Smooth muscle cell (in vitro differentiated cells): ENCODE measurements around the gene OVOL3. TPM values are rescaled to one million over a fixed set of nuclear protein-coding genes. Genes with fewer than 3 reads are reported as not detected.

ENCODE experiments used
- DNase-seq: peaks from one replicate; lab custom pipeline; 2025; ENCODE audit not compliant: unreplicated experiment; lab: John Stamatoyannopoulos, UW
- H2AFZ ChIP-seq: fragments of 200-600 bp; sonication (generic); 2 replicates; pipeline ENCODE4 v1.6.0; 2016; ENCODE audit warnings: antibody characterized with exemption, low read depth, mild to moderate bottlenecking
- H3F3A ChIP-seq: fragments of 200-600 bp; sonication (generic); 2 replicates; pipeline ENCODE4 v1.6.0; 2017; ENCODE audit warnings: antibody characterized with exemption, low read depth
- H3K27ac ChIP-seq: fragments of 200-600 bp; sonication (generic); 2 replicates; pipeline ENCODE4 v1.5.1; 2016; ENCODE audit warnings: low read depth, mild to moderate bottlenecking
- H3K27me3 ChIP-seq: fragments of 200-600 bp; sonication (generic); 2 replicates; pipeline ENCODE4 v1.6.1; 2016; ENCODE audit warnings: low read depth, mild to moderate bottlenecking
- H3K36me3 ChIP-seq: fragments of 200-600 bp; sonication (generic); 2 replicates; pipeline ENCODE4 v1.5.1; 2016; ENCODE audit warnings: low read depth
- H3K4me1 ChIP-seq: fragments of 200-600 bp; sonication (generic); 2 replicates; pipeline ENCODE4 v1.5.1; 2016; ENCODE audit warnings: low read depth
- H3K4me2 ChIP-seq: fragments of 200-600 bp; sonication (generic); 2 replicates; pipeline ENCODE4 v1.6.0; 2016; ENCODE audit warnings: mild to moderate bottlenecking
- H3K4me3 ChIP-seq: fragments of 200-600 bp; sonication (generic); 2 replicates; pipeline ENCODE4 v1.5.1; 2016; ENCODE audit warnings: mild to moderate bottlenecking
- H3K79me2 ChIP-seq: fragments of 200-600 bp; sonication (generic); 2 replicates; pipeline ENCODE4 v1.6.0; 2016; ENCODE audit warnings: low read depth, mild to moderate bottlenecking
- H3K9ac ChIP-seq: fragments of 200-600 bp; sonication (generic); 2 replicates; pipeline ENCODE4 v1.6.0; 2016; ENCODE audit warnings: low read depth
- H3K9me3 ChIP-seq: fragments of 200-600 bp; sonication (generic); replicated peaks from 2 replicates; pipeline ENCODE4 v1.5.1; 2016; ENCODE audit warnings: low read depth
- H4K20me1 ChIP-seq: fragments of 200-600 bp; sonication (generic); 2 replicates; pipeline ENCODE4 v1.6.0; 2016; ENCODE audit warnings: low read depth
- WGBS: methylation state at CpG from one replicate; pipeline ENCODE4 v1.1.7; 2016; ENCODE audit warnings: low lambda C conversion rate; 5-methylcytosine and 5-hydroxymethylcytosine counted together
- polyA plus RNA-seq: library from polyadenylated mRNA; unstranded; fragments of >200 nt; fragmentation: Nextera tagmentation; extraction: Ambion mirVana; gene quantifications from 2 replicates; pipeline ENCODE4 v1.2.1, GENCODE V29; 2016
- total RNA-seq: library from RNA; depleted of rRNA; stranded (reverse); fragments of >200 nt; gene quantifications from 2 replicates; pipeline ENCODE4 v1.2.3, GENCODE V29; 2014
- TF ChIP-seq, protein P1 (sequence below): fragments of 200-600 bp; sonication (generic); IDR thresholded peaks from 2 replicates; pipeline ENCODE4 v1.5.1; 2017; ENCODE audit warnings: borderline replicate concordance, mild to moderate bottlenecking, antibody characterized with exemption; ENCODE audit not compliant: insufficient read depth, poor library complexity, severe bottlenecking

The OVOL3 gene
- total and polyA plus RNA-seq, 2 experiments from 2014 or later, result not detected

GRCh38 chr19:36153126-36153525 lies 42.2 kb downstream of the OVOL3 start:
- Histone ChIP-seq H3K27me3 (no peaks in the 10 kb centered on the region), H2AFZ (no peak overlapping the region), H3K9me3 (no peaks in the 10 kb centered on the region), H3K36me3 (peaks cover under 1% of the 10 kb centered on the region), H3K79me2 (no peaks in the 10 kb centered on the region), H3K4me1 (no peaks in the 10 kb centered on the region), H3K27ac (no peak overlapping the region), H3K4me3 (no peak overlapping the region), H4K20me1 (peaks cover 35% of the 10 kb centered on the region), H3K4me2 (no peak overlapping the region), H3K9ac (no peak overlapping the region), H3F3A (no peaks in the 10 kb centered on the region)
- TF ChIP-seq, protein P1, sequence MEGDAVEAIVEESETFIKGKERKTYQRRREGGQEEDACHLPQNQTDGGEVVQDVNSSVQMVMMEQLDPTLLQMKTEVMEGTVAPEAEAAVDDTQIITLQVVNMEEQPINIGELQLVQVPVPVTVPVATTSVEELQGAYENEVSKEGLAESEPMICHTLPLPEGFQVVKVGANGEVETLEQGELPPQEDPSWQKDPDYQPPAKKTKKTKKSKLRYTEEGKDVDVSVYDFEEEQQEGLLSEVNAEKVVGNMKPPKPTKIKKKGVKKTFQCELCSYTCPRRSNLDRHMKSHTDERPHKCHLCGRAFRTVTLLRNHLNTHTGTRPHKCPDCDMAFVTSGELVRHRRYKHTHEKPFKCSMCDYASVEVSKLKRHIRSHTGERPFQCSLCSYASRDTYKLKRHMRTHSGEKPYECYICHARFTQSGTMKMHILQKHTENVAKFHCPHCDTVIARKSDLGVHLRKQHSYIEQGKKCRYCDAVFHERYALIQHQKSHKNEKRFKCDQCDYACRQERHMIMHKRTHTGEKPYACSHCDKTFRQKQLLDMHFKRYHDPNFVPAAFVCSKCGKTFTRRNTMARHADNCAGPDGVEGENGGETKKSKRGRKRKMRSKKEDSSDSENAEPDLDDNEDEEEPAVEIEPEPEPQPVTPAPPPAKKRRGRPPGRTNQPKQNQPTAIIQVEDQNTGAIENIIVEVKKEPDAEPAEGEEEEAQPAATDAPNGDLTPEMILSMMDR, result no peak
- no peak for DNase-seq
- WGBS, result 97% methylated on average over 7 of the region's 10 CpGs

DNA sequence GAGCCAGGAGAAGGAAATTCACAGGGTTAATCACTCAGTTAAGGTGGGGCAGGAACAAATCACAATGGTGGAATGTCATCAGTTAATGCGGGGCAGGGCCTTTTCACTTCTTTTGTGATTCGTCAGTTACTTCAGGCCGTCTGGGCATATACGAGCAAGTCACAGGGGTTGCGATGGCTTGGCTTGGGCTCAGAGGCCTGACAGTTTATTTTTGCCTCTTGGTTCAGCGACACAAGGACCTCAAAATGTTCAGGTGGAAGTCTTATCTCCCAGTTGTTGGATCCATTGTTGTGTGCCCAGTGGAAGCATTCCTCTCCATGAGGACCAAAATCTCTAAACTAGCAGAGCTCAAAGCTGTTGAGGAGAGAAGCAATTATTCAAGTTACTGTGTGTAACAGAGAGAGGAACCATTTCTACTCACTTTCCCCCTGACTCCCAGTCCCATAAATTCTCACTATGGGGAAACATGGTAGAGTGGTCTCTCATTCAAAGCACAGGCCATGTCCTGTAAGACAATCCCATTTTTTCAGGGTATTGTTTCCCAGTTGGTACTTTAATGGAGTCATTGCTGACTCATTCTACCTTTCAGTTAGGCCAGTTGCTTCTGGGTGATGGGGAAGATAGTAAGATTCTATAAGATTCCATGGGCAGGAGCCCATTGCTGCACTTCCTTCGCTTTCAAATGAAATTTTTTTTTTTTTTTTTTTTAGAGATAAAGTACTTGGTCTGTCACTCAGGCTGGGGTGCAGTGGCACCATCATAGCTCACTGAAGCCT lies 50.1 kb downstream of the OVOL3 start:
- Histone ChIP-seq H3K36me3 (no peaks in the 10 kb centered on the region), H2AFZ (no peak overlapping the region), H4K20me1 (peaks cover 3% of the 10 kb centered on the region), H3K4me1 (peaks cover 5% of the 10 kb centered on the region), H3K27ac (no peak overlapping the region), H3K9me3 (no peaks in the 10 kb centered on the region), H3K79me2 (no peaks in the 10 kb centered on the region), H3K4me2 (no peak overlapping the region), H3F3A (no peaks in the 10 kb centered on the region), H3K27me3 (no peaks in the 10 kb centered on the region), H3K9ac (no peak overlapping the region), H3K4me3 (no peak overlapping the region)
- DNase-seq, result no peak
- 88% methylated on average over 7 of the region's 7 CpGs for WGBS
- TF ChIP-seq, protein P1, result no peak

Other genes starting within 250 kb of the OVOL3 start
- 40.1 and 81.8 TPM in 2 replicates for gene APLP1, start 242.6 kb upstream of the OVOL3 start, total RNA-seq
- gene APLP1, start 242.6 kb upstream of the OVOL3 start, polyA plus RNA-seq, result 98.3 and 114 TPM in 2 replicates
- 4.2 and 4.9 TPM in 2 replicates for gene NFKBID, start 210.6 kb upstream of the OVOL3 start, total RNA-seq
- gene NFKBID, start 210.6 kb upstream of the OVOL3 start, polyA plus RNA-seq, result 9.0 and 11.1 TPM in 2 replicates
- gene HCST, start 208.6 kb upstream of the OVOL3 start, total RNA-seq, result 0.81 TPM in 1 of 2 replicates, not detected in the other
- gene HCST, start 208.6 kb upstream of the OVOL3 start, polyA plus RNA-seq, result 2.6 and 3.4 TPM in 2 replicates
- not detected in 2 replicates for gene TYROBP, start 202.8 kb upstream of the OVOL3 start, total RNA-seq
- gene TYROBP, start 202.8 kb upstream of the OVOL3 start, polyA plus RNA-seq, result not detected in 2 replicates
- 6.0 and 6.2 TPM in 2 replicates for gene LRFN3, start 174.8 kb upstream of the OVOL3 start, total RNA-seq
- gene LRFN3, start 174.8 kb upstream of the OVOL3 start, polyA plus RNA-seq, result 15.3 and 15.5 TPM in 2 replicates
- 24.0 TPM in 2 replicates for gene SDHAF1, start 116.0 kb upstream of the OVOL3 start, total RNA-seq
- 27.1 and 27.7 TPM in 2 replicates for gene SDHAF1, start 116.0 kb upstream of the OVOL3 start, polyA plus RNA-seq
- gene SYNE4, start 102.3 kb upstream of the OVOL3 start, total RNA-seq, result 1.1 and 1.9 TPM in 2 replicates
- 2.6 and 8.8 TPM in 2 replicates for gene SYNE4, start 102.3 kb upstream of the OVOL3 start, polyA plus RNA-seq
- 26.2 and 35.4 TPM in 2 replicates for gene ALKBH6, start 96.9 kb upstream of the OVOL3 start, total RNA-seq
- 36.1 and 37.4 TPM in 2 replicates for gene ALKBH6, start 96.9 kb upstream of the OVOL3 start, polyA plus RNA-seq
- gene CLIP3, start 78.3 kb upstream of the OVOL3 start, total RNA-seq, result 3.7 and 10.7 TPM in 2 replicates
- gene CLIP3, start 78.3 kb upstream of the OVOL3 start, polyA plus RNA-seq, result 35.2 and 36.7 TPM in 2 replicates
- gene THAP8, start 56.9 kb upstream of the OVOL3 start, total RNA-seq, result 9.3 and 13.1 TPM in 2 replicates
- gene THAP8, start 56.9 kb upstream of the OVOL3 start, polyA plus RNA-seq, result 13.1 and 22.9 TPM in 2 replicates
- 1.0 and 1.5 TPM in 2 replicates for gene WDR62, start 56.2 kb upstream of the OVOL3 start, total RNA-seq
- 2.1 and 4.6 TPM in 2 replicates for gene WDR62, start 56.2 kb upstream of the OVOL3 start, polyA plus RNA-seq
- gene POLR2I, start 3.7 kb downstream of the OVOL3 start, total RNA-seq, result 33.3 and 102 TPM in 2 replicates
- 132 and 172 TPM in 2 replicates for gene POLR2I, start 3.7 kb downstream of the OVOL3 start, polyA plus RNA-seq
- gene TBCB, start 4.3 kb downstream of the OVOL3 start, total RNA-seq, result 104 and 146 TPM in 2 replicates
- 234 and 241 TPM in 2 replicates for gene TBCB, start 4.3 kb downstream of the OVOL3 start, polyA plus RNA-seq
- gene CAPNS1, start 28.9 kb downstream of the OVOL3 start, total RNA-seq, result 183 and 252 TPM in 2 replicates
- 365 and 383 TPM in 2 replicates for gene CAPNS1, start 28.9 kb downstream of the OVOL3 start, polyA plus RNA-seq
- not detected in 2 replicates for gene COX7A1, start 41.3 kb downstream of the OVOL3 start, total RNA-seq
- 1.5 TPM in 1 of 2 replicates, not detected in the other for gene COX7A1, start 41.3 kb downstream of the OVOL3 start, polyA plus RNA-seq
- 4.5 and 8.6 TPM in 2 replicates for gene ZNF565, start 103.5 kb downstream of the OVOL3 start, total RNA-seq
- 2.6 and 4.7 TPM in 2 replicates for gene ZNF565, start 103.5 kb downstream of the OVOL3 start, polyA plus RNA-seq
- 155 and 161 TPM in 2 replicates for gene ZNF146, start 104.0 kb downstream of the OVOL3 start, total RNA-seq
- 49.4 and 57.5 TPM in 2 replicates for gene ZNF146, start 104.0 kb downstream of the OVOL3 start, polyA plus RNA-seq